Measurements from ENCODE around the gene CNPY3.

- TF ChIP-seq CTCF (IDR thresholded peaks at IDR 0.05): no peak
- no peak for TF ChIP-seq FOSL2 (IDR thresholded peaks at IDR 0.05; ENCODE audit: borderline replicate concordance, low read depth)
- TF ChIP-seq FOXM1 (IDR thresholded peaks at IDR 0.05; ENCODE audit: low read depth): no peak
- no peak for TF ChIP-seq SMC3 (IDR thresholded peaks at IDR 0.05; ENCODE audit: low read depth, low read length)
- TF ChIP-seq POLR2AphosphoS5 (IDR thresholded peaks at IDR 0.05; ENCODE audit: low read depth, low read length): no peak
- TF ChIP-seq MAX (IDR thresholded peaks at IDR 0.05; ENCODE audit: low read depth): no peak
- TF ChIP-seq TAF1 (IDR thresholded peaks at IDR 0.05; ENCODE audit: borderline replicate concordance, low read depth, low read length): no peak
- TF ChIP-seq ELF1 (IDR thresholded peaks at IDR 0.05): no peak
- no peak for TF ChIP-seq REST (IDR thresholded peaks at IDR 0.05; ENCODE audit: low read depth, low read length)
- no peak for TF ChIP-seq EP300 (IDR thresholded peaks at IDR 0.05; ENCODE audit: borderline replicate concordance in 1 of 2, low read depth in 1 of 2, low read length in 1 of 2)
- no peak for TF ChIP-seq TEAD4 (IDR thresholded peaks at IDR 0.05; ENCODE audit: borderline replicate concordance, insufficient read depth)
- no peak for TF ChIP-seq SIN3A (IDR thresholded peaks at IDR 0.05; ENCODE audit: borderline replicate concordance, low read depth, low read length)
- TF ChIP-seq GATA2 (CRISPR knock-in tag; IDR thresholded peaks at IDR 0.05): no peak
Measured at GRCh38 chr6:42937548-42938427, 8.5 kb downstream of the CNPY3 start.
